AG04449 (cell line): ENCODE results near the gene EXOC7.

Experiments used
- CTCF ChIA-PET: fragments of 350-600 bp; formaldehyde crosslinking; extraction: SDS; loops from one replicate; lab custom pipeline; 2021; ENCODE audit warnings: antibody characterized with exemption; lab: Yijun Ruan, JAX
- POLR2A ChIA-PET: fragments of 400-600, 350-600 bp; formaldehyde crosslinking; extraction: SDS; loops from one replicate; lab custom pipeline; 2020; ENCODE audit warnings: antibody characterized with exemption, inconsistent platforms; lab: Yijun Ruan, JAX
- DNase-seq: peaks from one replicate; pipeline ENCODE4 v3.0.0-alpha.2; 2010; ENCODE audit warnings: low read depth, low spot score
- H3K4me3 ChIP-seq: 2 replicates; pipeline ENCODE4 v1.5.1; 2011; ENCODE audit warnings: low read depth, mild to moderate bottlenecking, control low read depth, low read length
- CTCF ChIP-seq: IDR thresholded peaks from one replicate; pipeline ENCODE4 v1.5.1; 2011; ENCODE audit warnings: mild to moderate bottlenecking, moderate library complexity, low read length, control low read depth, inconsistent platforms; ENCODE audit not compliant: insufficient read depth; ENCODE audit errors: missing control alignments

Gene EXOC7

GRCh38 chr17:76130473-76130872 lies 26.9 kb upstream of the EXOC7 start:
- TF ChIP-seq CTCF = no peak
- DNase-seq = no peak
- H3K4me3 ChIP-seq = no peak overlapping the region
- POLR2A ChIA-PET = no interaction called here
- CTCF ChIA-PET = interaction anchor here (0.6 to 2.1 kb wide), 5 partner anchors 9 to 168 kb away, joined by 3 to 6 read pairs (median 3); no protein-coding TSS in a partner anchor

- no peak overlapping the region for H3K4me3 ChIP-seq
- CTCF ChIA-PET = interaction anchor here (0.8 to 13.3 kb wide), 17 partner anchors 10 to 177 kb away, joined by 3 to 292 read pairs (median 5); partner anchors contain the start of gene EXOC7
- TF ChIP-seq CTCF = no peak
- POLR2A ChIA-PET = no interaction called here
- no peak for DNase-seq
Measured at GRCh38 chr17:76125922-76126321, 22.3 kb upstream of the EXOC7 start.

- CTCF ChIA-PET = interaction anchor here (1.0 to 13.3 kb wide), 13 partner anchors 8 to 174 kb away, joined by 3 to 292 read pairs (median 5); partner anchors contain the start of gene EXOC7
- POLR2A ChIA-PET = no interaction called here
- no peak overlapping the region for H3K4me3 ChIP-seq
- TF ChIP-seq CTCF = no peak
- no peak for DNase-seq
Measured at GRCh38 chr17:76125391-76125675, 21.7 kb upstream of the EXOC7 start.

GRCh38 chr17:76124582-76125390 lies 21.2 kb upstream of the EXOC7 start:
- DNase-seq = no peak
- ChIA-PET POLR2A (no interaction called here), CTCF (interaction anchor here (1.2 to 13.3 kb wide), 10 partner anchors 9 to 157 kb away, joined by 3 to 292 read pairs (median 6); no protein-coding TSS in a partner anchor)
- peak; percentile 23 for TF ChIP-seq CTCF
- no peak overlapping the region for H3K4me3 ChIP-seq

- CTCF ChIA-PET = interaction anchor here (0.9 to 13.3 kb wide), 9 partner anchors 12 to 175 kb away, joined by 3 to 292 read pairs (median 8); no protein-coding TSS in a partner anchor
- H3K4me3 ChIP-seq = no peak overlapping the region
- no peak for DNase-seq
- no peak for TF ChIP-seq CTCF
- POLR2A ChIA-PET = no interaction called here
Measured at GRCh38 chr17:76123749-76124581, 20.4 kb upstream of the EXOC7 start.

- no peak for TF ChIP-seq CTCF
- CTCF ChIA-PET = interaction anchor here (0.9 to 13.3 kb wide), 12 partner anchors 10 to 176 kb away, joined by 3 to 292 read pairs (median 6); partner anchors contain the start of gene FOXJ1
- no peak overlapping the region for H3K4me3 ChIP-seq
- DNase-seq = no peak
- POLR2A ChIA-PET = no interaction called here
Measured at GRCh38 chr17:76123191-76123499, 19.6 kb upstream of the EXOC7 start.
